ENCODE results near the gene KCNJ15.

Gene KCNJ15

GRCh38 chr21:38267991-38268863, 11.4 kb downstream of the KCNJ15 start:
- no peak for DNase-seq

DNA sequence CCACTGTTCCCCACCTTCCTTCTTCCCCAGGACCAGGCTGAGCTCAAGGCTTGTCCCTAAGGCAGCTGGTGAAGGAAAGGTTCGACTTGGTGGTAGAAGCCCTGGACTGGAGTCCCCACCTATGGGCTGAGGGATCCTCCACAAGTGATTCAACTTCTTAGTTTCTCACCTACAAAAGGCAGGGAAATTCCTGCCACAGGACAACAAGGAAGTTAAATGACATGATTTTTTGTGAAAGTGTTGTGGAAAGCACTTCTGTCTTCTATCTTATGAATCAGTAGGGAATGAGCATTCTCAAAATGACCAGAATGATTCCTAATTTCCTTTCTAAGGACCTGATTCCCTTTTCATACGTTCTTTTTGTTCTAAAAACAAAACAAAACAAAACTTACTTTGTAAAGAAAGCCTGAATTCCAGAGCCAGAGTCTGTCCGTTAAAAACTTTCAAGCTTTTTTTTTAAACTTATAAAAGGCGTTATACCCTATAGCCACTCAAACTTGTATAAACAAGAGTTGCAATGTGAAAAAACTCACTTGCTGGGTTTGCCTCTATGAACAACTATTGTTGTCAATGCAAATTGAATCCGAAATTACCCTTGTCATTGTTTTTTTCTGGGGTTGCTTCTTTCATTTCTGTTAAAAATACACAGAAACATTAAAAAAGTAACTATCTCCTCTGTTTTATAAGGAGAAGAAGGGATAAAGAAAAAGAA, 12.2 kb downstream of the KCNJ15 start:
- no peak for DNase-seq

GRCh38 chr21:38269576-38269936, 12.8 kb downstream of the KCNJ15 start:
- no peak for DNase-seq

DNA sequence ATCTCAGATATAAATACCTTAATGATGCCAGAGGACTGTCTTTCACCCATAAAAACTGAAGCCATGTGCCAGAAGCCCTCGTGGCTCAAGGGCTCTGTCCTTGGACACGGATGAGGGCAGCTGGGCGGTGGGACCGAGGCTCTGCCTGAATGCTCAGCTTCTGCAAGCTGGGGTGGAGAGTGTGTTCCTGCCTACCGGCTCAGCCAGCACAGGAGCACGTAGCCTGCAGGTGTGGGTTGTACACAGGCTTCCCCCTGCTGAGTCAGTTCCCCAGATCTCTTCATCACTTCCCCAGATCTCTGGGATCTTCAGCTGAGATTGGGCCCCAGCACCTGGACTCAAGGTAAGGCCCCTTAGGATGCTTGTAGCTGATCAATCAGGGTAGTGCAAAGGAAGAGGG, 15.4 kb downstream of the KCNJ15 start:
- DNase-seq: no peak

GRCh38 chr21:38273745-38274542, 17.2 kb downstream of the KCNJ15 start:
- DNase-seq: no peak

DNA sequence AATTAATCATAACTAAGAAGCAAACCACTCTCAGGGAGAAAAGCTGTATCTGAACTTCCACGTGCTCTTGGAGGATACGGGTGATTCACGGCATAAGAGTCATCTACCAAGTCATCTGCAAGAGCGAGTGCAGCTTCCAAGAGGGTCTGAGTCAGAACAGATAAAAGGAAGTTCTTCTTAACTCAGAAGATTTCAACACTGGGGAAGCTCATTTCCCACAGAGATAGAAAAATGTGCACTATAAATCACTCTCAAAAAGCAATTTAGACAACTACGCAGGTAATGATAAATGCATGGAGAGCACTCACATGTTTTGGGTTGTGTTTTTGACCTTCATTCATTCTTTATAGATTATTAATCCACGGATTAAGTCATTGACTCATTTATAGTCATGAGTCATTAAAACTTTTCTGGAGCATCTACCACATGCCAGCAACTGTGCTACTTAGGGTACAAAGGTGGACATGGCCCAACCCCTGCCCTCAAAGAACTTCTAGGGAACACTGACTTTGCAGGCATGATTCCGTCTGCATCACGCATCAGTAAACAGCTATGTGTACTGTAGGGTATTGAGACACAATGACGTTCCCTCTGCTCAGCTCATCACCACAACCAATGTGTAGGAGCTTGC, 20.8 kb downstream of the KCNJ15 start:
- peak in 1 of 56 donors; percentile 4 for DNase-seq

DNA sequence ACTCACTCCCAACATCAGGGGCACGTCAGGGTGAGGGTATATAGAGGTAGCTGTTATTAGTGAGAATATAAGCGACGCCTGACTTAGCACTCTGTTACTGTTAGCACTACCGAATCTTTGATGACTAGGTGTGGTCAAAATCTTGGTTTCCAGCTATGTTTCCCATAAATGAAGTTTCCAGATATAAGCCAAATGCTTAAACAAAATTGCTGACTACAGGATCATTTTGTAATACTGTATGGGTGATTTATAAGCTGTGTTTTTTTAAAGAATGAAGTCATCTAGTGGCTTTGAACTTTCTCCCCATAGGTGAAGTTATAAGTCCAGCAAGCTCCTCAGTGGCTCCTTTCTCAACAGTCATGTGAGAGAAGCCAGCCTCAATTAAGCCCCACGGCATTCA, 23.7 kb downstream of the KCNJ15 start:
- no peak for DNase-seq

DNA sequence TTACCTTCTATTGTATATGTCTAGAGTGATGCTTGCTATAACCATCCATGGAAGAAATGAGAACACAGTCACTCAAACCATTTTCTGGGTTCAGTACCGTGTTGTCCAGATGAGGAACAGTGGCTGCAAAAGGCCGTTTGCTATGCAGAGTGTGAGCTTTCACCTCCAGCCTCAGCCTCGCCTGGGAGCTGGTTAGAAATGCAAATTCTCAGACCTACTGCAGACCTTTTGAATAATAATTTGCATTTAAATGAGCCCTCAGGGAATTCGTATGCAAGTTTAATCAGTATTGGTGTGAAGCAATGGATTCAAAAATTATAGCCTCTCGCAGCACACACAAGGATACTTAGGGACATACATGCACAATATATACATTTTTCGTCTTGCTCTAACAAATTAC, 24.1 kb downstream of the KCNJ15 start:
- DNase-seq: no peak

GRCh38 chr21:38282921-38283320, 26.1 kb downstream of the KCNJ15 start:
- no peak for DNase-seq

DNA sequence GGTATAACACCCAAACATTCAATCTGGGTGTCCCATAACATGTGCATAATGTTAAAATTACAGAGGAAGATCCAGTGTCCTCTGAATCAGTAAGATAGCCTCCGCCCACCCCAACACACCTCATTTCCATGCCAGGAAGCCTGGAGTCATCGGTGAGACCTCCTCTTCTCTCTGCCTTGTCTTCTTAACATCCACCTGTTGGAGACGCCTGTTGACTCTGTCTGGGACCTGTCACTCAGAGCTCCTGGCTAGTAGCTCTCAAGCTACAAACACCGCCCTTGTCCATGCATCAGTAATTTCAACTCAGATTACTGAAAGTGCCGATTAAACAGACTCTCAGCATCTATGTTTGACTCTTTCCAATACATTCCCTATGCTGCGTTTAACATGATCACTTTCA, 27.4 kb downstream of the KCNJ15 start:
- no peak for DNase-seq

DNA sequence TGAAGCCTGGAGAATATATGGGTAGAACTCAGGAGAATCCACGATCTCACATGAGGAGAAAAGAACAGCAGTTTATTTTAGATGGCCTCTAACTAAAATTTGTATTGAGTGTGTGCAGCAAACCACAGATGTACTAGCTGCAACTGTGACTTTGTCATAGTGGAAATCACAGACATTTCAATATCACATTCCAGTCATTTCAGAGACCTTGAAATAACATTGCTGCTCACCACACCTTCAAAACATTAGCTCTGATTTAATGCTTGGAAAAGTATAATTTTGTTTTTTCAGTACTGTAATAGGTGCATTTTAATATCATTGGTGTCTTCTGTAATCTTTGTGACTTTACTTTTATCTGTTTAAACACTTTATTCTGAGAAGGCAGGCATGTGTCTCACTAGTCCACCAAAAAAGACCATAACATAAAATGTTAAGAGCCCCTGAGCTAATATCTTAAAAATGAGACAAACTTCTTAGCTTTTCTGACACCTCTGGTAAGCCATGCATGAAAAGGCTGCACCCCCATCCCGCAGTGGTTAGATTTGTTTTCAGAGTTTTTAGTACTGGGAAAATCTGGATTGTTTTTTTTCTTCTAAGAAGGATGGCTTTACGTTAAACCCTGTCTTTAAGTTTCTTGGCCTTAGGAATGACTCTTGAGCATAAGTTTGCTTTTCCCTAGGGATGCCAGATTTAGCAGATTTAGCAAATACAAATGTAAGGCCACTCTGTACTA, 30.1 kb downstream of the KCNJ15 start:
- no peak for DNase-seq

- no peak for DNase-seq
These were observed 30.7 kb downstream of the KCNJ15 start for GRCh38 chr21:38287476-38287875.

DNA sequence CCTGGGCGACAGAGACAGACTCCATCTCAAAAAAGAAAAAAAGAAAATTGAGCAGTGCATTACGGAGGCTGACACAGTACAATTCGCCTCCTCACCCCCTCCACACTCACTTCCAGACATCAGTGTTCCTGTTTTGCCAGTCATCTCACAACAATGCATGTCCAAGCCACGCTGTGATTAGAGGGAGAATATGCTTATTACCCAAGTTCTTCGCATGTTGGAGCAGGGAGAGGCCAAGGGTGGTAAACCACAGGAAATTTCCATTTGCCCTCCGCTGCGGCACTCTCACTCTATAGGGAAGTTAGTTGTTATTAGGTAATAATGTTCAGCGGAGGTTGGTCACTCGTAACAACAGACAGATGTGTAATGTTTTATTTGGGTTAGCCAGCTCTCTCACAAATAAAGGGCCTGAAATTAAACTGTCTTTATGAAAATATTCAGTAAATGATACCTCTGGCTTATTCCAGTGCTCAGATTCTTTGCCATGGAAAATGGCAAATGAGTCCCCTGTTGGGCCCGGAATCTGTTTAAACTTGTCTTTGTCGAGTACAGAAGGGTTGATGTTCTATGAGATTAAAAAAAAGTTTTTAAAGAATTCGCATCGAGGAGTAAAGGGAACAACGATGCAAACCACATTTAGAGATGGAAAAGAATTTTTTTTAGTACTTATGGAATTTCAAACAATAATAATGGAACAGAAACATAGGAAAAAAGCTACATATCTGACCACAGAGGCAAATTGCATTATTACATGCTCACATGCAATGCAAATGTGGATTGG, 33.1 kb downstream of the KCNJ15 start:
- DNase-seq: no peak

DNA sequence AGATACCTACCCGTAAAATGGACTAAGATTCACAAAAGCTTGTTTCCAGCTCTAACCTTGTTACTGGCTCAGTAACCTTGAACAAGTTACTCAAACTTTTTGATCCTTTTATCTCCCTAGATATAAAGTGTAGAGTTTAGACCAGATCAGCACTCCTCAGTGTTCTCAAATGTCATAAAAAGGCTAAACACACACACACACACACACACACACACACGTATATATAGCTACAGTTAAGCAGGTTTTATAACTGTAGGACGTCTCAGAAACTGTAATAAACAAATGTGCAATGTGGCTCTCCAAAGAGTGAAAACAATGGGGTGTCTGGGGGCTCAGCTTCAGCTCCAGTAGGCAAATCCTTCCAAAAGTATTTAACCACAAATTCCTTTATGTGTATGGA, 34.0 kb downstream of the KCNJ15 start:
- DNase-seq: no peak

GRCh38 chr21:38291874-38292273, 35.1 kb downstream of the KCNJ15 start:
- no peak for DNase-seq

- no peak for DNase-seq
These were observed 36.3 kb downstream of the KCNJ15 start for GRCh38 chr21:38293113-38293512.

- DNase-seq: no peak
These were observed 37.0 kb downstream of the KCNJ15 start for GRCh38 chr21:38293765-38294164.

- DNase-seq: no peak
These were observed 37.8 kb downstream of the KCNJ15 start for GRCh38 chr21:38294609-38295008.

DNA sequence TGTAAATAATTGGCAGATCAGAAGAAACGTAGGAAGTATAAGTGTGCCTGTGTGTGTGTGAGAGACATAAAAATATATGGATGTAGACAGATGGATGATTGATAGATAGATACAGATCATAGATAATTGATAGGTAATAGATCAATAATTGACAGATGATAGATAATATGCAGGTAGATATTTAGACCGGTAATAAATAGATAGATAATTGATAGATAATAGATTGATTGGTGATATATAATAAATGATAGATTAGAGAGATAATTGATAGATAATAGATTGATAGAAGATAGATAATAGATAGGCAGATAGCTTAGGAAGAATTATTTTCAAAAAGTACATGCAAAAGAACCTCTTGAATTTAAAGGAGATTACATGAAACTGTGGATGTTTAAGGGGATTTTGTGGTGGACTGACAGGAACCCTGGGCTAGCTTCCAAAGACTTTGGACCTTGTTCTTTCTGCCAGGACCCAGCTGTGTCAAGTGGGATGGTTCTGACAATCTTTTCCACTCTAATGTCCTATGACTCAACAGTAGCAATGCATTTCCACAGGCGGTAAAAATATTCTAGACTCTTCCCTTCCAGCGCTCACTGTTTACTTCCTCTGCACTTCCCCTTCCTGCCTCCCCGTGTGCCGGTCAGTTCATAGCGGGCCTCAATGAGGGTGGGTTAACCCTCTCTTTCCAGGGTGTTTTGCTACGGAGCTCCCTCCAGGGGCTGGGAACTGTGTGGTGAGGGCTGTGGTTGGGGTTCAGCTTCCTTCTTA, 39.4 kb downstream of the KCNJ15 start:
- no peak for DNase-seq

All from amygdala (tissue), 56 donors.